ENCODE data around the gene LTBP4. TPM values are rescaled to one million over a fixed set of nuclear protein-coding genes. Genes with fewer than 3 reads are reported as not detected.
A peak's percentile ranks its signal among the peaks of the same experiment; 100 is the strongest.

The LTBP4 gene
- total and polyA plus RNA-seq, 2 of the 13 experiments (the other 11 are each of a cell fraction or from before 2014, with no cell fraction given): 0.86 to 2.3 TPM

- 0 out of 2 replicates have a peak, but pooled peaks have one; percentile 42 for TF ChIP-seq BRCA1 (CRISPR knock-in tag; IDR thresholded peaks at IDR 0.05)
- peak; percentile 97 for TF ChIP-seq HDAC1 (CRISPR knock-in tag; IDR thresholded peaks at IDR 0.05)
- TF ChIP-seq CREB3 (CRISPR knock-in tag; IDR thresholded peaks at IDR 0.05): peak; percentile 47; the same call in 1 of the 2 replicates
- peak; percentile 99 for TF ChIP-seq MAX (IDR thresholded peaks at IDR 0.05)
- no peak for TF ChIP-seq TCF7 (IDR thresholded peaks at IDR 0.05; ENCODE audit: low read depth)
- peak; percentile 76 for TF ChIP-seq POGK (CRISPR knock-in tag; conservative IDR thresholded peaks at IDR 0.05)
- TF ChIP-seq RCOR2 (CRISPR knock-in tag; IDR thresholded peaks at IDR 0.05): no peak
- no peak for TF ChIP-seq RFX3 (CRISPR knock-in tag; IDR thresholded peaks at IDR 0.05)
- TF ChIP-seq HIC2 (CRISPR knock-in tag; IDR thresholded peaks at IDR 0.05; ENCODE audit: low read depth): no peak
- TF ChIP-seq ZNF335 (CRISPR knock-in tag; IDR thresholded peaks at IDR 0.05): no peak
- no peak for TF ChIP-seq ZNF441 (CRISPR knock-in tag; IDR thresholded peaks at IDR 0.05; ENCODE audit: borderline replicate concordance)
- TF ChIP-seq MED13 (CRISPR knock-in tag; IDR thresholded peaks at IDR 0.05): peak; percentile 59; the same call in 1 of the 2 replicates
- TF ChIP-seq MLLT10 (CRISPR knock-in tag; IDR thresholded peaks at IDR 0.05): no peak
- no peak for TF ChIP-seq NFRKB (IDR thresholded peaks at IDR 0.05)
- TF ChIP-seq IKZF1 (IDR thresholded peaks at IDR 0.05): no peak
- no peak for TF ChIP-seq PAX8 (CRISPR knock-in tag; IDR thresholded peaks at IDR 0.05; ENCODE audit: borderline replicate concordance)
- peak; percentile 87 for TF ChIP-seq TFDP2 (CRISPR knock-in tag; IDR thresholded peaks at IDR 0.05)
- peak; percentile 12; the same call in 1 of the 2 replicates for TF ChIP-seq RAD51 (IDR thresholded peaks at IDR 0.05; ENCODE audit: borderline replicate concordance)
- no peak for TF ChIP-seq RFX1 (IDR thresholded peaks at IDR 0.05)
- peak; percentile 95 for TF ChIP-seq ZNF607 (CRISPR knock-in tag; IDR thresholded peaks at IDR 0.05; ENCODE audit: borderline replicate concordance)
- TF ChIP-seq MEIS2 (CRISPR knock-in tag; IDR thresholded peaks at IDR 0.05): peak; percentile 63; the same call in 1 of the 2 replicates
These were observed 61.9 kb downstream of the LTBP4 start (continued) for GRCh38 chr19:40662925-40663694.

All from HepG2 (cell line).